NCI-H2029 (cell line): Measurements from ENCODE around the gene MAP3K14.
"Not testable (repeated sequence)": the region's sequence is repeated elsewhere in the genome, so short reads cannot be mapped to it uniquely, and the experiment has no call there.

Experiments used
- DNase-seq: peaks from one replicate; lab custom pipeline; 2025; lab: John Stamatoyannopoulos, UW

Gene MAP3K14

DNA sequence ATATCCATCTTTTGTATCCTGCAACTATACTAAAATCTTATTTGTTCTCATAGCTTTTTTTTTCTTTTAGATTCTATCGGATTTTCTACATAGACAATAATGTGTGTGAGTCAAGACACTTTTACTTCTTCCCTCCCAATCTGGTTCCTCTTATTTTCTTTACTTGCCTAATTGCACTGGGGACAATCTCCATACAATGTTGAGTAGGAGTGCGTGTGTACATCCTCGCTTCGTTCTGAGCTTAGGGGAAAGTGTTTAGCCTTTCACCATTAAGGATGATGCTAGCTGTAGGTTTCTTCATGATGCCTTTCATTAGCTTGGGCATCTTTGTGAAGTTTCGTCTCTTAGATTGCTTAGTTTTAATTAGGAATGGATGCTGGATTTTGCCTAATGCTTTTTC lies 57.8 kb downstream of the MAP3K14 start:
- no peak for DNase-seq

DNA sequence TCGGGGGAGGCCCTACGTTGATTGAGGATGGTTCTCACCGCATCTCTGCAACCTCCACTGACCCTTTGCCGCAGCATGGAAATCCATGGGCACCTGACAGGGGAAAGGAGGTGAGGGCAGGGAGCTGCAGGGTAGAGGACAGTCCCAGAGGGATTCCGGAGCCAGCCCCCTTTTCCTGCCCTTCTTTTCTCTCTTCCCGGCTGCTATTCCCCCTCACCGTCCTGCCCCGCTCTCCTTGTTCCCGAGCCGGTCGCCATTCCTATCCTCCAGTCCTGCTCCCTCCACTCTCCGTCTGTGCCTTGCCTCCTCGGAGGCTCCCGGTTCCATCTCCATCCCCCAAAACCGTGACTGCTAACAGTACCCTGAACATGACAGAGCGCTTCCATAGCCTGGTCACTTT lies 59.7 kb downstream of the MAP3K14 start:
- DNase-seq: no peak

DNA sequence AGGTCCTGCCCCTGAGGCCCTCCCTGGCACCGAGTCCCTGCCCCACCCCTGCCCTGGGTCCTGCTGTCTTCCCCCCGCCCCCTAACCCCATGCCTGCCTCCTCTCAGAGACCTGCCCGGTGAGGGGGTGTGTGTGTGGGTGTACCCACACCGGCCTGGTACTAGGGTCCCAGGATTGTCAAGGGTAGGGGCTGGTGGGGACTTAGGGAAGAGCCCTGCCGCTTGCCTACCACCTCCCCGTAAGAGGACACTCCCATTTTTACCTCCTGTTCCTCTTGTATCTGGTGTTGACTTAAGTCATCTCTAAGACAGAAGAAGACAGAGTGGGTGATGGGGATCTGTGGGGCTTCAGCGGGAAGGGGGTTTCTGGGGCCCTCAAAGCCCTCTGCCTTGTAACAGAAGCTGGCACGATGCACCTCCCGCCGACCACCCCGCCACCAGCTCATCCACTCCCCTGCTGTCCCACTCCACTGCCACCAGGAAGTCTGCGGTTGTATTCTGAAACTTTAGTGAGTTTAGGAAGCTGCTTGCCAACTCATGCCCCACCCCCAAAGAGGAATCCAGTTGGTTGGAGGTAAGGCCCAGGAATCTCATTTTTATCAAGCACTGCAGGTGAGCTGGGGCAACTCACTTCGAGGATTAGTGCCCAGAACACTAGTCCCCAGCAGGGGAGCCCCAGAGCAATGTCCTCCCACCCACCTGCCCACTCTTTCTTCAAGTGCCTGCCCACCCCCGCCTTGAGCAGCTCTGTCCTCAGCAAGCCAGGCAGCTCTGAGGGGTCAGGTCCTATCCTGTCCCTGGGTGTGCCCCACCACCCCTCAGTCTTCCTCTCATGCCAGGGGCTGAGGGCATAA lies 60.5 kb downstream of the MAP3K14 start:
- no peak for DNase-seq

DNA sequence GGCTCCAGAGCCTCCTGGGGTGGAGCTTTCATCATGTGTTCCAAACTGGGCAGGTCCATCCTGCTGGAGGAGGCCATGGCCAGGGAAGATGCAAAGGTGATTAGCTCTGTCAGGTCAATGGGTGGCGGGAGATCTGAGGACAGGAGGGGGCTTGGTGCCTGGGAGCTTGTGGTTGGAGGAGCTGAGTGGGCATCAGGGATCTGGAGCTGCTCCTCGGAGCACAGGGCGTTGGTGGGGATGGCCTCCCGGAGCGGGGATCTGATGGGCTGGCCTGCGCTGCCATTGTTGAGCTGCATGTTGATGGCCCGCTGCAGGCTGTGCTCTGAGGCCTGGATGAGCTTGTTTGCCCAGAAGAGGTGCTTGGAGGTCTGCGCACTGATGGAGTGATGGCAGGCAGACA lies 61.5 kb downstream of the MAP3K14 start:
- DNase-seq: no peak

DNA sequence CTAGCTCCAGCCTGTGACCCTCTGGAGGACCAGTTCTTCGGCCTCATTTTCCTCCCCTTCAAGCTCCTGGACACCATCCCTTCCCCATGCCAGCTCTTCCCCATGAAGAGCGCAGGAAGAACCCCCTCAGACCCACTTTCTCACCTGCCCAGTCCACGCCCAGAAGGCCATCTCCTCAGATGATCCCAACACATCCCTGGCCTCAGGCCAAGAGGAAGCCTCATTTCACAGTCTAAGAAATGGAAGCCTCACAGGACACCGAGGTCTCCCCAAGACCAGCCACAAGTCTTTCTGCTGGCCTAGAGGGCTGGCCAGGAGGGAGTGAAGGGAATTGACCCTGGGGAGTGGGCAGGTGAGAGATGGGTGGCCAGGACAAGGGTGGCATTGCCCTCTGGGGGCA lies 62.9 kb downstream of the MAP3K14 start:
- DNase-seq: no peak

DNA sequence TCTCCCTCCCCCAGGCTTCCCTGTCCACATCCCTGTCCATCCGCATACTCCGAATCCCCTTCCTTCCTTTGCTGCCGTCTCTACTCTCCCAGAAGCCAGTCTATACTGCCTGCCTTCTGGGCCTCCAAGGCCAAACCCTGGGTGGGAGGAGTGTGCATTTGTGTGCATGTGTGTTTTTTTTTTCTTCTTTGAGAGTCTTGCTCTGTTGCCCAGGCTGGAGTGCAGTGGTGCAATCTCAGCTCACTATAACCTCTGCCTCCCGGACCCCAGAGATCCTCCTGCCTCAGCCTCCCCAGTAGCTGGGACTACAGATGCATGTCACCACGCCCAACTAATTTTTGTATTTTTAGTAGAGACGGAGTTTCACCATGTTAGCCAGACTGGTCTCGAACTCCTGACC lies 63.6 kb downstream of the MAP3K14 start:
- DNase-seq: not testable (repeated sequence)

DNA sequence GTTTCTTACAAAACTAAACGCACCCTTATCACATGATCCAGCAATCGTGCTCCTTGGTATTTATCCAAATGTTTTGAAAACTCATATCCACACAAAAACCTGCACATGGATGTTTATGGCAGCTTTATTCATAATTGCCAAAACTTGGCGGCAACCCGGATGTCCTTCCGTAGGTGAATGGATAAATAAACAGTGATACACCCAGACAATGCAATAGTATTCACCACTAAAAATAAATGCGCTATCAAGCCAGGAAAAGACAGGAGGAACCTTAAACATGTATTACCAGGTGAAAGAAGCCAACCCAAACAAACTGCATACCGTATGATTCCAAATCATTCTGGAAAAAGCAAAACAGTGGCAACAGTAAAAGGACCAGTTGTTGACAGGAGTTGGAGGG lies 64.9 kb downstream of the MAP3K14 start:
- no peak for DNase-seq

DNA sequence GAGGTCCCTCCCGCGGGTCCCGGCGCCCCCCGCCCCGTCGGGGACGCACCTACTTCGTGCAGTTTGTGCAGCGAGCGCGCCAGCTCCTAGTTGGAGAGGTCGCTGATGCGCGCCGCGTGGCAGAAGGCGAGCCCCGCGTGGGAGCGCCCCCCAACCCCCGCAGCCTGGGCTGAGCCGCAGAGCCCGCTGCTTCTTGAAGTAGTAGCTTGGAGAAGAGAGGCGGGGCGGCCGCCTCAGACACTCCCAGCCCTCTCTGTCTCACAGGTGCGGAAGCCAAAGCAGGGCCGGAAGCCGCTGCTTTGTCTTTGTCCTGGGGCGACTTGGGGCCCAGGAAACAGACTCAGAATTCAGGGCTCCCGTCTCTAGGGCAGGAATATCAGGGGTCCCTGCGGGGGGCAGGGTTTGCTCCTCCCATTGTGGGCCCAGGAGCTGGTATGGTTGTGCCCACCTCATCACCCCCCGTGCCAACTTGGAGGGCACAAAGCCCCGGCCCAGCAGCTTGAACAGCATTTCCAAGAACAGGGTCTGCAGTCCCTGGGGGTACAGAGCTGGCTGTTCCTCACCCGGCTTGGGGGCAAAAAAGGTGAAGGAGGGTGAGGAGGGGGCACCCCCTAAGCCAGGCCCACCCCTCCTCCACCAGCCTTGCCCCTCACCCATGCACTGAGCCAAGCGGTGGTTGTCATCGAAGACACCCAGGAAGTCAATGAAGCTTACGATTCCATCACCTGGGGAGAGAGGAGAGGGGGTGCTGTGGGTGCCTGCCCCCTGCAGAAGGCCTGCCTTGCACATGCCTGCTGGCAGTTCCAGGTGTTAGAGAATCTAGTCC lies 68.5 kb downstream of the MAP3K14 start:
- peak; percentile 29 for DNase-seq

DNA sequence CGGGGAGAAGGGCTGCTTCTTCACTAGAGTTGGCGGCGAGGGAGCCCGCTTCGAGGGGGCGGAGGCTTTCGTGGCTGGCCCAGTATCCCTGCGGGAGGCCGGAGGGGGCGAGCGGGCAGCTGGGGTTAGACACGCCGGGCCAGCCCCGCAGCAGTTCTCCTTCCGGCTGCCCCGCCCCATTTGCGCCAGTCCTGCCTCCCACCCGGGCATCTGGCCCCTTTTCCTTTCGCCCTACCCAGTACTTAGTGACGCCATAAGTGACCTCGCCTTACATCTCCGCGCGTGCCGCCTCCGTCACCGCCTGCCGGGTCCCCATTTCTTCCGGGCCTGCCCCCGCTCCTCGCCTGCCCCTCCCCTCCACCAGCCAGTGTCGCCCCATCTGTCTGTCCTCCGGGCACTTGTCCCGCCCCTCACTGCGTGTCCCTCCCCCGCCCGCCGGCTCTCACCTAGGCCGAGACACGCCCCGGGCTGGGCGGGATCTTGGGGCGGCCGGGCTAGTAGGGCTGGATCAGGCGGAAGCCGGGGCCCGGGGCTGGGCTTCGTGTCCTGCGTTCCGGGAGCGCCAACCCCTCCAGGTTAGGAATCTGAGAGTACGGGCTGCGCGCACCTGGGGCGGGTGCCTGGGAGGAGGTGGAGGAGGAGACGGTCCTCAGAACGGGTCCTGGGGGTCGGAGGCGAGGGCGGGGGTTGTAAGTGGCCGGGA lies 69.2 kb downstream of the MAP3K14 start:
- peak; percentile 91 for DNase-seq

DNA sequence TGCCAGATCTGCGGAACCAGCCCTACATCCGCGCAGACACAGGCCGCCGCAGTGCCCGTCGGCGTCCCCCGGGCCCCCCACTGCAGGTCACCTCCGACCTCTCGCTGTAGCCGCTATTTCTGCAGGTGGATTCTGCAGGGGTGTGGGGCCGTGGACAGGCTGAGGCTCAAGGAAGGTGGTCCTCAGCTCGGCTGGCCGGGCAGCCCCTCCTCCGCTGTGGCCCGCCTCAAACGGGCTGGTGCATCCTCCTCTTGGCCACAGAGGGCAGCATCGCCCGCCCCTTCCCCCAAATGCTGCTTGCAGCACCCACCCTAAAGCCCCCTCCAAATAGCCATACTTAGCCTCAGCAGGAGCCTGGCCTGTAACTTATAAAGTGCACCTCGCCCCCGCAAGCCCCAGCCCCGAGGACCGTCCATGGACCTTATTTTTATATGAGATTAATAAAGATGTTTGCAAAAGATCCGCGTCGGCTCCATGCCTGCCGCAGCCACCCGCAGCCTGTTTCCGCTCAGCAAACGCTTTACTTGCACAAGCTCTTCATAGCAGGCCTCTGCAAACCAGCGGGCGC lies 69.9 kb downstream of the MAP3K14 start:
- no peak for DNase-seq

DNA sequence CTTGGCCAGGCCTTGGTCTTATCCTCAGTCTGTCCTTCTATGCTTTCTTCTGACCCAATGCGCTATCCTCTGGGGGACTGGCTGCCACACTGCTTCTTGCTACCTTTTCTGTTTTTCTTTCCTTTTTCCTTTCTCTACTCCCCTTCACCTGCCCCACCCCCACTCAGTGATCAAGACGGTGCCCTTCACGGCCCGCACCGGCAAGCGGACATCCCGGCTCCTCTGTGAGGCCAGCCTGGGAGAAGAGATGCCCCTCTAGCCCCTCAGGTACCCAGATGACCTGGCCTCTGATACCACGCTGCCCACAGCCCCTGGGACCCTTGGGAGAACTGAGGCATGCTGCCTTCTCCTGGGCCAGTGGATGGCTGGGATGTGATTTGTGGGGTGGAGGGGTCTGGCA lies 70.5 kb downstream of the MAP3K14 start:
- no peak for DNase-seq

DNA sequence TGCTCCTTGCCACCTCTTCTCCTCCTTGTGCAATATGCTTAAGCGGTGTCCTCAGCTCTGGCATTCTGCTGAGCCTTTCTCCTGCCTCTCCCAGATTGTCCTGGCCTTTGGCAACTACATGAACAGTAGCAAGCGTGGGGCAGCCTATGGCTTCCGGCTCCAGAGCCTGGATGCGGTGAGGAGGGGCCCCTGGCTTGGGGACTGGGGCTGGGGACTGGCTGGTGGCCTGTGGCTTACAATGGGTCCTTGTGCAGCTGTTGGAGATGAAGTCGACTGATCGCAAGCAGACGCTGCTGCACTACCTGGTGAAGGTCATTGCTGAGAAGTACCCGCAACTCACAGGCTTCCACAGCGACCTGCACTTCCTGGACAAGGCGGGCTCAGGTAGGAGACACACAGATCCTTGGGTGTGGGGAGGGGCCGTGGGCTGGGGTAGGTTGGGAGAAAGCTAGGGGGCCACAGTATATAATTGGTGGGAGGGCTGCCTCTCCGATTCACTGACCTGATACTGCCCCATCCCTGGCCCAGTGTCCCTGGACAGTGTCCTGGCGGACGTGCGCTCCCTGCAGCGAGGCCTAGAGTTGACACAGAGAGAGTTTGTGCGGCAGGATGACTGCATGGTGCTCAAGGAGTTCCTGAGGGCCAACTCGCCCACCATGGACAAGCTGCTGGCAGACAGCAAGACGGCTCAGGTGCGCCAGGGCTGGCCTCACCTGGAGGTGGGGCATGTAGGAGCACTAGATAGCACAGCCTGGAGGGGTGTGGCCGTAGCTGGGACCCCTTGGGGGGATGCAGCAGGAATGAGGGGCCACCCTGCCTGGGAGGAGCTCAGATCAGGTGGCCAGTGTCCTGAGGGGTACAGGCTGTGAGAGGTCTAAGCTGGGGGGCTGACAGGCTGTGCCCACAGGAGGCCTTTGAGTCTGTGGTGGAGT lies 71.8 kb downstream of the MAP3K14 start:
- DNase-seq: no peak

DNA sequence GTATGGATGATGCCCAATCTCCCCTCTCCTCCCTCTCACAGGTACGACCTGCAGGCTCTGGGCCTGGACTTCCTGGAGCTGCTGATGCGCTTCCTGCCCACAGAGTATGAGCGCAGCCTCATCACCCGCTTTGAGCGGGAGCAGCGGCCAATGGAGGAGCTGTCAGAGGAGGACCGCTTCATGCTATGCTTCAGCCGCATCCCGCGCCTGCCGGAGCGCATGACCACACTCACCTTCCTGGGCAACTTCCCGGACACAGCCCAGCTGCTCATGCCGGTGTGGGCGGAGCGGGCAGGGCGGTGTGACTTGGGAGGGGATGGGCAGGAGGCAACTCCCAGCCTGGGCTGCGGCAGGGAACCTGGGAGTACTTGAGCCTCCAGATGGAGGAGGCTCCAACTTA lies 73.1 kb downstream of the MAP3K14 start:
- no peak for DNase-seq

DNA sequence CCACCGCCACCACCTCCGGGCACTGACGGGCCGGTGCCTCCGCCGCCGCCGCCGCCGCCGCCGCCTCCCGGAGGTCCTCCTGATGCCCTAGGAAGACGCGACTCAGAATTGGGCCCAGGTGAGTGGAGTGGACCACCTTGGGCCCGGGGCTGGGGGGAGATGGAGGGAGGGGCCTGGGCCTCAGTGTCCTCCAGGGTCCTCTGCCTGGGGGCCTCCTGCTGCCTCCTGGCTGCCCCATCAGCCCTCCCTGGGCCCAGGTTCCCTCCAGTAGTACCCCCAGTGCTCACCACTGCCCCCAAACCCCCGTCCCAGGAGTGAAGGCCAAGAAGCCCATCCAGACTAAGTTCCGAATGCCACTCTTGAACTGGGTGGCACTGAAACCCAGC lies 74.8 kb downstream of the MAP3K14 start:
- no peak for DNase-seq

DNA sequence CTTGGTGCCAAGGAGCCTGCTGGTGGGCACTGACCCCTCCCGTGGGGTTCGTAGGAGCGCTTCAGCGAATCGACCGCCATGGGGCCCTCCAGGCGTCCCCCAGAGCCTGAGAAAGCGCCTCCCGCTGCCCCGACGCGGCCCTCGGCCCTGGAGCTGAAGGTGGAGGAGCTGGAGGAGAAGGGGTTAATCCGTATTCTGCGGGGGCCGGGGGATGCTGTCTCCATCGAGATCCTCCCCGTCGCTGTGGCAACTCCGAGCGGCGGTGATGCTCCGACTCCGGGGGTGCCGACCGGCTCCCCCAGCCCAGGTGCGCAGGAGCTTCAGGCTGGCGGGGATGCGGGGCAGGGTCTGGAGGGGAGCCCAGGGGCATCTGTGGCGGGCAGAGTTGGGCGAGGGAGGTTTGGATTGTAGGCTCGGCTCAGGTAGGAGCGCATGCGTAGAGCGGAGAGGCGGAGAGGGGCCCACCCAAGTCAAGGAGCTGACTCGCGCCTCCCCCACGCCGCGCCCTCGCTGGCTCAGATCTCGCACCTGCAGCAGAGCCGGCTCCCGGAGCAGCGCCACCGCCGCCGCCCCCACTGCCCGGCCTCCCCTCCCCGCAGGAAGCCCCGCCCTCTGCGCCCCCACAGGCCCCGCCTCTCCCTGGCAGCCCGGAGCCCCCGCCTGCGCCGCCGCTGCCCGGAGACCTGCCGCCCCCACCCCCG lies 75.3 kb downstream of the MAP3K14 start:
- DNase-seq: no peak

DNA sequence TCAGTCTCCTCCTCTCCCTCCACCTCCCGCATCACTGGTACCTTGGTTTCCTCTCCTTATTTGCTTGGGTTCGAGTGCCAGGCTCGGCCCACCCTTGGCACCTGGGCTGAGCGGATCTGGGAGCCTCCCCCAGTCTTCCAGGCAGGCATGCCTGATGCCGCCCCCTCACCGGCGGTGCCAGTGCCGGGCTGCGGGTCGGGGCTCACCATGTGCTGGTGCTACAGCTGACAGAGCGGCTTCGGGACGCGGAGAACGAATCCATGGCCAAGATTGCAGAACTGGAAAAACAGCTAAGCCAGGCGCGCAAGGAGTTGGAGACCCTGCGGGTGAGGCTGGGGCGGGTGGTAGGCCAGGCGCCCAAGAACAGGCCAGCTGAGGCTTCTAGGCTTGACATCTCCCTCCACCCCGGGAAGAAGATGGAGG lies 75.9 kb downstream of the MAP3K14 start:
- no peak for DNase-seq

DNA sequence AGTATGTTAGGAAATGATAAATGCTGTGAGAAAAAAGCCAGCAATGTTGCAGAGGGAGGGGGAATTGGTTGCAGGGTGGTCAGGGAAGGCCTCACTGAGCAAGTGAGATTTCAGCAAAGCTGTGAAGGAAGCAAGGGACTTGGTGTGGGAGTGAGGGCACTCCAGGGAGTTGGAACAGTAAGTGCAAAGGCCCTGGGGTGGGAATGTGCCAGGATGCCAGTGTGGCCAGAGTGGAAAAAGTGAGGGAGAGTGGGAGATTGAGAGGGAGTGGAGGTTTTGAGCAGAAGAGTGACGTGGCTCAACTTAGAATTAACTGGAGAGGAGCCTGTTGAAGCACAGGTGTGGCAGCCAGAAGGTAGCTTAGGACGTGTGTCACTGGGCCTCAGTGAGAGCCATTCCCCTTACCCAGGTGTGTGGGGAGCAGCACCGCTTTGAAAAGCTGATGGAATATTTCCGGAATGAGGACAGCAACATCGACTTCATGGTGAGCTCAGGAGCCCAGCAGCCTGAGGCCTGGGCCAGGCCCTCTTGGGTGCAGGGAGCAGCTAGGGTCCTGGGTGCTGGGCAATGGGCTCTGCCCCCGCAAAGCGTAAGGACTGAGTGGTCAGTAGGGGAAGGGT lies 78.6 kb downstream of the MAP3K14 start:
- no peak for DNase-seq

DNA sequence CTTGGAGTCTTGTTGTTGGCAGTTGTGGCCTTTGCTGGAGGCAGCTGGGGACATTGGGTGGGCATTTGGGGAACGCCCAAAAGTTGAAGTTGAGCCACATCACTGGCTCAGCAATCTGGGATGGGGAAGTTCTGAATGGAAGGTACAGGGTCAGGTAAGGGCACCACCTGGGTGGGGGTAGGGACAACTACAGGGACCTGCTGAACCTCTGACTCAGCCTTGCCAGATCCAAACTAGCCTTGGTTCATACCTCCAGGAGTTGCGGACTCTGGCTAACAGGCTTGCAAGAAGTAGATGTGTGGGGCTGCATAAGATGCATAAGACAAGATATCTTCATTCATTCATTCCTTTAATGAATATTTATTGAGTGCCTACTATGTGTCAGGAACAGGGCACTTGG lies 79.1 kb downstream of the MAP3K14 start:
- no peak for DNase-seq

DNA sequence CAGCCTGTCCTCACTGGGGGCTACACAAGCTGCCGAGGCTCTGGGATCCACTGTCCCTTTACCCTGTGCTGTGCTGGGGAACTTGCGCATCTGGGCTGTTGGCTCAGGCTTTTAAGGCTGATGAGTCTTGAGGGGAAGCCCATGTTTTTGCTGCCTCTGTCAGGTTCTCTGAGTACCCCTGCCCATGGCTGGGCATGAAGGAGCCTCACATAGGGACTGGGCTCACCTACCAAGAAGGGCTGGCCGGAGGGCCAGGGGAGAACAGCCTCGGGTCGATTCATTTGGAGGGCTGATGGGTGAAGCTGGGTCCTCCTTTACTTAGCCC lies 80.6 kb downstream of the MAP3K14 start:
- no peak for DNase-seq
